Measurements from ENCODE around the gene ZBTB20.

DNA sequence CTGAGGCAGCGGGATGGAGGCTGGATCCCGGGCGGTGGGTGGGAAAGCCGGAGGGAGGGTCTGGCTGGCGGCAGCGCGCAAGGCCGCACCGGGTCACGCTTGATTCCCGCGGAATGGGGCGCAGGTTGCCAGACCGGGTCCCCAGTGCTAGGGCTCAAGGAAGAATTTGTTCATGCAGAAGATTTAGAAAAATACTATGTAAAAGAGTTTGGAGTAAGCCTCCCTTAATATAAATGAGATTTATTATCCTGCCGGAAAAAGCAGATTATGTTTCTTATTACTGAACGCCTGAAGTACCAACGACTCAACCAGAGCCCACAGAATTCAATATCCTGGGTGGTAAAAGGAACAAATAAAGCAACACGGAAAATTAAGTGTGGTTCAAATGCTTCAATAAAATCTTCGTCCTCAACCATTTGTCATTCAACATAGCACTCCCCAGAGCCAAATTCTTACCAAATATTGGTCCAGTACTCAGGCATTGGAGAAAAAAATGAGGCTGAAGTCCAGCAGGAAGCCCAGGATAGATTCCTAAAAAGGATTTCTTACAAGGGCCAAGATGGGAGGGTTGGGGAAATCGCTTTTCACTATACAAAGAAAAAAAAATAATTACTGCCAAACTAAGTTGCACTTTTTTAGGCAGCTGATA, 1.2 kb upstream of the ZBTB20 start:
- TF ChIP-seq CTCF (IDR thresholded peaks at IDR 0.05) (no peak), POLR2A (IDR thresholded peaks at IDR 0.05) (peak in 1 of 2 donors; percentile 14)

Data from thyroid gland (tissue), 4 donors.